K562 (cell line): Measurements from ENCODE around the gene SDCBP2. TPM values are rescaled to one million over a fixed set of nuclear protein-coding genes. Genes with fewer than 3 reads are reported as not detected.
A peak's percentile ranks its signal among the peaks of the same experiment; 100 is the strongest.

Source experiments
- ATAC-seq: fragments of 200-7000 bp; cut with Tn5 transposase; 3 replicates; pipeline ENCODE4 v1.9.1; 2020; ENCODE audit warnings: moderate library complexity
- BruUV-seq: library from RNA; stranded (reverse); fragments of 400-500 nt; replicated peaks from 2 replicates; lab custom pipeline; 2021; lab: Mats Ljungman, UMichigan
- CTCF ChIA-PET: fragments of 300-600 bp; formaldehyde crosslinking; extraction: SDS; loops from one replicate; lab custom pipeline; 2021; ENCODE audit warnings: low intra/inter-chr PET ratio; lab: Yijun Ruan, JAX
- POLR2A ChIA-PET: fragments of 300-600, 350-650 bp; sonication (Branson Sonifier 250); formaldehyde crosslinking; extraction: SDS; loops from one replicate; lab custom pipeline; 2021; ENCODE audit warnings: antibody characterized with exemption, inconsistent platforms; lab: Yijun Ruan, JAX
- DNase-seq, 4 experiments: peaks; one replicate each; pipeline versions ENCODE4 v3.0.0 to v3.0.0-alpha.2; 2011 to 2018; ENCODE audit warnings: low spot score in 3 of 4, mixed read lengths in 3 of 4; ENCODE audit errors: extremely low read depth in 1 of 4
- FAIRE-seq: peaks from 2 replicates; lab custom pipeline; 2011; peaks lifted over from hg19 to GRCh38; lab: Jason Lieb, UNC
- H2AFZ ChIP-seq: 2 replicates; pipeline ENCODE4 v1.6.0; 2011; ENCODE audit warnings: low read depth, low read length, control low read depth, inconsistent platforms
- H3K27ac ChIP-seq: fragments of 200-600 bp; 3 replicates; pipeline ENCODE4 v1.8.0; 2011; ENCODE audit warnings: low read depth, mild to moderate bottlenecking, control low read depth, inconsistent platforms, low read length, moderate library complexity, mixed read lengths; ENCODE audit errors: extremely low read depth
- H3K27me3 ChIP-seq, 2 experiments: fragments of 300-600 bp in 1 of 2; 2 replicates in 1 of 2; 3 replicates in 1 of 2; pipeline versions ENCODE4 v1.6.0 to v1.8.0; 2011; ENCODE audit warnings: inconsistent platforms in 2 of 2, low read length in 2 of 2, mild to moderate bottlenecking in 1 of 2, mixed read lengths in 1 of 2, moderate library complexity in 1 of 2; ENCODE audit not compliant: control insufficient read depth in 2 of 2, insufficient read depth in 2 of 2
- H3K36me3 ChIP-seq: fragments of 300-600 bp; 3 replicates; pipeline ENCODE4 v1.8.0; 2011; ENCODE audit warnings: mild to moderate bottlenecking, low read length, inconsistent platforms; ENCODE audit not compliant: control insufficient read depth, insufficient read depth
- H3K4me1 ChIP-seq, 2 experiments: fragments of 200-600 bp in 1 of 2; replicated peaks in 1 of 2; 2 replicates in 1 of 2; 3 replicates in 1 of 2; pipeline versions ENCODE4 v1.5.1 to v1.8.0; 2011; ENCODE audit warnings: inconsistent platforms in 2 of 2, low read length in 2 of 2, mild to moderate bottlenecking in 1 of 2, mixed read lengths in 1 of 2, moderate library complexity in 1 of 2; ENCODE audit not compliant: control insufficient read depth in 2 of 2, insufficient read depth in 2 of 2
- H3K4me2 ChIP-seq: 2 replicates; pipeline ENCODE4 v1.6.1; 2011; ENCODE audit warnings: low read length, control low read depth, inconsistent platforms, mixed read lengths; ENCODE audit not compliant: insufficient read depth
- H3K4me3 ChIP-seq: fragments of 200-600 bp; sonication (generic), shearing (Covaris generic); 2 replicates; pipeline ENCODE4 v1.5.1; 2016; ENCODE audit warnings: control low read depth, inconsistent platforms
- H3K79me2 ChIP-seq: fragments of 200-600 bp; 3 replicates; pipeline ENCODE4 v1.8.0; 2011; ENCODE audit warnings: low read length, inconsistent platforms; ENCODE audit not compliant: control insufficient read depth, insufficient read depth
- H3K9ac ChIP-seq, 2 experiments: 2 replicates each; pipeline versions ENCODE4 v1.6.0 to v1.6.1; 2011; ENCODE audit warnings: low read depth in 2 of 2, low read length in 2 of 2, control low read depth in 1 of 2, inconsistent platforms in 1 of 2, mild to moderate bottlenecking in 1 of 2, mixed read lengths in 1 of 2; ENCODE audit not compliant: insufficient read depth in 1 of 2
- H3K9me1 ChIP-seq: one replicate; pipeline ENCODE4 v1.6.0; 2011; ENCODE audit warnings: inconsistent platforms, mild to moderate bottlenecking, low read length, moderate library complexity; ENCODE audit not compliant: control insufficient read depth, insufficient read depth
- H3K9me3 ChIP-seq: replicated peaks from 2 replicates; pipeline ENCODE4 v1.5.1; 2011; ENCODE audit warnings: low read depth, low read length, inconsistent platforms; ENCODE audit not compliant: control insufficient read depth, insufficient read depth
- H4K20me1 ChIP-seq: replicated peaks from 2 replicates; pipeline ENCODE4 v1.6.1; 2011; ENCODE audit warnings: low read length, inconsistent platforms, mixed read lengths; ENCODE audit not compliant: control insufficient read depth, insufficient read depth
- ERF ChIP-seq: fragments of 450-650 bp; formaldehyde crosslinking; IDR thresholded peaks from 2 replicates; pipeline ENCODE4 v1.4.0; 2020; ENCODE audit warnings: mild to moderate bottlenecking, mixed read lengths
- FOXP1 ChIP-seq: sonication (generic); formaldehyde crosslinking; IDR thresholded peaks from 2 replicates; pipeline ENCODE4 v1.8.0; 2022; ENCODE audit warnings: mild to moderate bottlenecking, missing genetic modification reagents
- HNRNPLL ChIP-seq: fragments of 200-400 bp; formaldehyde crosslinking; IDR thresholded peaks from 2 replicates; pipeline ENCODE4 v1.6.1; 2017; ENCODE audit warnings: low read length, low read depth, mild to moderate bottlenecking; ENCODE audit not compliant: poor library complexity, severe bottlenecking
- ILF3 ChIP-seq: fragments of 450-650 bp; IDR thresholded peaks from 2 replicates; pipeline ENCODE4 v1.6.1; 2018; ENCODE audit warnings: antibody characterized with exemption, mild to moderate bottlenecking, moderate library complexity, borderline replicate concordance
- KDM1A ChIP-seq, 2 experiments: fragments of 450-650 bp; IDR thresholded peaks; 2 replicates each; pipeline ENCODE4 v1.6.1; 2016; ENCODE audit warnings: mild to moderate bottlenecking in 2 of 2
- MBD2 ChIP-seq: sonication (generic); IDR thresholded peaks from 2 replicates; pipeline ENCODE4 v1.6.1; 2016; ENCODE audit warnings: low read depth, borderline replicate concordance
- NFE2 ChIP-seq: IDR thresholded peaks from 2 replicates; pipeline ENCODE4 v1.6.1; 2014; ENCODE audit warnings: antibody characterized with exemption, low read depth
- PHF21A ChIP-seq: fragments of 450-650 bp; IDR thresholded peaks from 2 replicates; pipeline ENCODE4 v1.6.1; 2017; ENCODE audit warnings: low read depth, borderline replicate concordance
- RUNX1 ChIP-seq: sonication (generic); IDR thresholded peaks from 2 replicates; pipeline ENCODE4 v1.6.1; 2016; ENCODE audit warnings: antibody characterized with exemption, low read depth
- SIN3A ChIP-seq, 2 experiments: fragments of 150-350 bp in 1 of 2; IDR thresholded peaks; 2 replicates each; pipeline ENCODE4 v1.6.1; 2011 to 2016; ENCODE audit warnings: borderline replicate concordance in 2 of 2, low read depth in 2 of 2, low read length in 2 of 2, mild to moderate bottlenecking in 2 of 2, moderate library complexity in 2 of 2; ENCODE audit not compliant: control insufficient read depth in 1 of 2
- TGIF2 ChIP-seq: sonication (generic); formaldehyde crosslinking; IDR thresholded peaks from 2 replicates; pipeline ENCODE4 v1.8.1; 2022; ENCODE audit warnings: mild to moderate bottlenecking, missing genetic modification reagents, moderate library complexity
- ZNF584 ChIP-seq: fragments of 200-800 bp; sonication (Bioruptor generic); IDR thresholded peaks from 2 replicates; pipeline ENCODE4 v1.6.1; 2016; ENCODE audit warnings: low read depth, mild to moderate bottlenecking, missing genetic modification characterization, missing compliant biosample characterization
- ZNF764 ChIP-seq: fragments of 250-450 bp; sonication (Bioruptor Pico); IDR thresholded peaks from 2 replicates; pipeline ENCODE4 v1.4.0; 2020; ENCODE audit warnings: low read depth, mild to moderate bottlenecking, moderate library complexity
- ZSCAN32 ChIP-seq: fragments of 450-650 bp; formaldehyde crosslinking; IDR thresholded peaks from 2 replicates; pipeline ENCODE4 v1.4.0; 2020; ENCODE audit warnings: mild to moderate bottlenecking, moderate library complexity
- WGBS: fragments of 100-300 bp; shearing (Covaris generic); methylation state at CpG from one replicate; pipeline ENCODE4 v1.1.6; 2016; ENCODE audit warnings: low coverage, mixed read lengths; ENCODE audit not compliant: insufficient coverage; ENCODE audit errors: missing lambda C conversion rate; 5-methylcytosine and 5-hydroxymethylcytosine counted together
- in situ Hi-C: fragments of 300-500 bp; cut with MboI; formaldehyde crosslinking; loops from 4 replicates; pipeline ENCODE4 v1.15.0; 2018; ENCODE audit warnings: inconsistent platforms, mixed read lengths
- intact Hi-C: fragments of 100-400 bp; cut with micrococcal nuclease; formaldehyde crosslinking; loops from 2 replicates; pipeline ENCODE4 v1.14.2; 2022
- polyA plus RNA-seq, 8 experiments: library from polyadenylated mRNA; depleted of rRNA in 4 of 8; stranded (reverse) in 5 of 8; unstranded in 3 of 8; fragments of >200 nt; fragmentation: Nextera tagmentation in 2 of 8; fragmentation: Illumina TruSeq in 1 of 8; extraction: Ambion mirVana in 2 of 8; extraction: Trizol in 1 of 8; gene quantifications; 2 replicates each; pipeline versions ENCODE4 v1.2.1 to v1.2.3, GENCODE V29; 2011 to 2014; ENCODE audit warnings: inconsistent platforms in 1 of 8, missing spikeins in 1 of 8
- total RNA-seq, 7 experiments: library from RNA; depleted of rRNA in 6 of 7; stranded (reverse); fragments of >200 nt in 6 of 7; fragmentation: Illumina TruSeq in 2 of 7; extraction: Trizol in 2 of 7; gene quantifications; 2 replicates each; pipeline versions ENCODE4 v1.2.1 to v1.2.3, GENCODE V29; 2011 to 2021; ENCODE audit warnings: low replicate concordance in 1 of 7
- TF ChIP-seq, protein P1 (sequence below): fragments of 450-650 bp; formaldehyde crosslinking; IDR thresholded peaks from 2 replicates; pipeline ENCODE4 v1.4.0; 2020; ENCODE audit warnings: mild to moderate bottlenecking, mixed read lengths
- TF ChIP-seq, protein P2 (sequence below), 2 experiments: fragments of 450-650 bp; conservative IDR thresholded peaks; 2 replicates each; pipeline ENCODE4 v1.6.1; 2017; ENCODE audit warnings: mild to moderate bottlenecking in 2 of 2, moderate library complexity in 2 of 2
- TF ChIP-seq, protein P3 (sequence below), 2 experiments: fragments of 200-800 bp in 1 of 2; sonication (Bioruptor generic) in 1 of 2; sonication (generic) in 1 of 2; formaldehyde crosslinking in 1 of 2; IDR thresholded peaks in 1 of 2; conservative IDR thresholded peaks in 1 of 2; 2 replicates each; pipeline versions ENCODE4 v1.5.0 to v1.6.1; 2016 to 2020; ENCODE audit warnings: missing compliant biosample characterization in 1 of 2, missing genetic modification characterization in 1 of 2, missing genetic modification reagents in 1 of 2

The SDCBP2 gene
- total and polyA plus RNA-seq, 9 of the 15 experiments (the other 6 are each of a cell fraction or from before 2014, with no cell fraction given), result 0.06 to 1.2 (median 0.80) TPM

DNA sequence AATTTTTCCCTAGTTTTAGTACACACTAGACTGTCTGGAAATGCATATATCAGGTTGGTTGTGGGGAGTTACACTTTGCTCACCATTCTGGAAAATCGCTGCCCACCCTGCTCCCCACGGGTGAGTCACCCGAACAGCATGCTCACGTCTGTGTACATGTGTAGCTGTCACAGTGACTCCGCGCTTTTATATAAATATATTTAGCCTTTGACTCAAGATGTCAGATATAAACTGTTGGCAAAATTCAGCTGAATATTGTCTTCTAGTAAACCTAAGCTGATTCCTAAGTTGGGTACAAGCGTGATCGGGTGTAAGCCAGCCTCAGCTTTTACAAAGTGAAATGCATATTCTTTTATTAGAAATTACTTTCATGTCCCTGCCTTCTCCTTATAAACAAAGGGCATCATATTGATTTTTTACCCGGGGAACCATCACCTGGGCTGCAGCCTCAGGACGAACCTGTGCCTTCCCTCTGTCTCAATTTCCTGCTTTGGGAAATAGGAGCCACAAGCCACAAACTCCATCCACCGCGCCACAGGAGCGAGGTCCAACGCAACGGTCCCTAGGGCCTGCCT, 4.3 kb downstream of the SDCBP2 start:
- Histone ChIP-seq H3K36me3 (peaks cover 5% of the 10 kb centered on the region; the same call in 2 of the 3 replicates), H3K79me2 (peaks cover 42% of the 10 kb centered on the region), H4K20me1 (peaks cover 7% of the 10 kb centered on the region; the same call in 1 of the 2 replicates), H3K4me2 (peak overlapping the region; percentile 86), H3K9me3 (no peaks in the 10 kb centered on the region), H3K27me3 (no peaks in the 10 kb centered on the region), H2AFZ (peak overlapping the region; percentile 60), H3K4me3 (peak overlapping the region; percentile 55), H3K27ac (peak overlapping the region; percentile 61; the same call in 2 of the 3 replicates), H3K4me1 (peaks cover 20 to 35% of the 10 kb centered on the region in 2 experiments; a peak in 4 of 5 replicates), H3K9me1 (no peaks in the 10 kb centered on the region), H3K9ac (peak overlapping the region; percentile 97 to 99)
- no TSS peak for BruUV-seq
- WGBS, result 12% methylated on average over 11 of the region's 15 CpGs
- CTCF ChIA-PET, result interaction anchor here (0.6 kb wide), 1 partner anchor 173 kb away, joined by 4 read pairs; no protein-coding TSS in a partner anchor
- DNase-seq, result peak in 2 of 4 experiments; percentile 31 to 39
- in situ Hi-C loops, result no loop called here
- POLR2A ChIA-PET, result interaction anchor here (0.9 to 1.4 kb wide), 4 partner anchors 9 to 143 kb away, joined by 3 to 8 read pairs (median 3); no protein-coding TSS in a partner anchor
- intact Hi-C loops, result loop anchor here (5.0 to 10.0 kb wide), 2 partner anchors 68 to 140 kb away; partner anchors contain the start of genes FKBP1A and NSFL1C
- peak; percentile 70 for FAIRE-seq
- ATAC-seq, result no peak
- TF ChIP-seq ILF3 (no peak), FOXP1 (CRISPR knock-in tag) (0 out of 2 replicates have a peak, but pooled peaks have one; percentile 8), ZNF764 (CRISPR knock-in tag) (no peak), SIN3A (IDR thresholded peaks at IDR 0.05; ENCODE audit: borderline replicate concordance in 2 of 2, control insufficient read depth in 1 of 2, low read depth in 2 of 2, low read length in 2 of 2) (no peak), ZNF584 (CRISPR knock-in tag) (no peak), RUNX1 (no peak), TGIF2 (CRISPR knock-in tag) (no peak), PHF21A (no peak), HNRNPLL (no peak), ZSCAN32 (CRISPR knock-in tag) (no peak), NFE2 (peak; percentile 63; the same call in 1 of the 2 replicates), KDM1A (IDR thresholded peaks at IDR 0.05) (peak; percentile 18 to 55; a peak in 2 of 4 replicates), MBD2 (no peak), ERF (CRISPR knock-in tag) (no peak)
- TF ChIP-seq, protein P1, sequence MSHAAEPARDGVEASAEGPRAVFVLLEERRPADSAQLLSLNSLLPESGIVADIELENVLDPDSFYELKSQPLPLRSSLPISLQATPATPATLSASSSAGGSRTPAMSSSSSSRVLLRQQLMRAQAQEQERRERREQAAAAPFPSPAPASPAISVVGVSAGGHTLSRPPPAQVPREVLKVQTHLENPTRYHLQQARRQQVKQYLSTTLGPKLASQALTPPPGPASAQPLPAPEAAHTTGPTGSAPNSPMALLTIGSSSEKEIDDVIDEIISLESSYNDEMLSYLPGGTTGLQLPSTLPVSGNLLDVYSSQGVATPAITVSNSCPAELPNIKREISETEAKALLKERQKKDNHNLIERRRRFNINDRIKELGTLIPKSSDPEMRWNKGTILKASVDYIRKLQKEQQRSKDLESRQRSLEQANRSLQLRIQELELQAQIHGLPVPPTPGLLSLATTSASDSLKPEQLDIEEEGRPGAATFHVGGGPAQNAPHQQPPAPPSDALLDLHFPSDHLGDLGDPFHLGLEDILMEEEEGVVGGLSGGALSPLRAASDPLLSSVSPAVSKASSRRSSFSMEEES (CRISPR knock-in tag), result no peak
- TF ChIP-seq, protein P2, sequence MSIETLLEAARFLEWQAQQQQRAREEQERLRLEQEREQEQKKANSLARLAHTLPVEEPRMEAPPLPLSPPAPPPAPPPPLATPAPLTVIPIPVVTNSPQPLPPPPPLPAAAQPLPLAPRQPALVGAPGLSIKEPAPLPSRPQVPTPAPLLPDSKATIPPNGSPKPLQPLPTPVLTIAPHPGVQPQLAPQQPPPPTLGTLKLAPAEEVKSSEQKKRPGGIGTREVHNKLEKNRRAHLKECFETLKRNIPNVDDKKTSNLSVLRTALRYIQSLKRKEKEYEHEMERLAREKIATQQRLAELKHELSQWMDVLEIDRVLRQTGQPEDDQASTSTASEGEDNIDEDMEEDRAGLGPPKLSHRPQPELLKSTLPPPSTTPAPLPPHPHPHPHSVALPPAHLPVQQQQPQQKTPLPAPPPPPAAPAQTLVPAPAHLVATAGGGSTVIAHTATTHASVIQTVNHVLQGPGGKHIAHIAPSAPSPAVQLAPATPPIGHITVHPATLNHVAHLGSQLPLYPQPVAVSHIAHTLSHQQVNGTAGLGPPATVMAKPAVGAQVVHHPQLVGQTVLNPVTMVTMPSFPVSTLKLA (conservative IDR thresholded peaks at IDR 0.05), result peak in 1 of 2 experiments; percentile 19; a peak in 2 of 4 replicates
- TF ChIP-seq, protein P3, sequence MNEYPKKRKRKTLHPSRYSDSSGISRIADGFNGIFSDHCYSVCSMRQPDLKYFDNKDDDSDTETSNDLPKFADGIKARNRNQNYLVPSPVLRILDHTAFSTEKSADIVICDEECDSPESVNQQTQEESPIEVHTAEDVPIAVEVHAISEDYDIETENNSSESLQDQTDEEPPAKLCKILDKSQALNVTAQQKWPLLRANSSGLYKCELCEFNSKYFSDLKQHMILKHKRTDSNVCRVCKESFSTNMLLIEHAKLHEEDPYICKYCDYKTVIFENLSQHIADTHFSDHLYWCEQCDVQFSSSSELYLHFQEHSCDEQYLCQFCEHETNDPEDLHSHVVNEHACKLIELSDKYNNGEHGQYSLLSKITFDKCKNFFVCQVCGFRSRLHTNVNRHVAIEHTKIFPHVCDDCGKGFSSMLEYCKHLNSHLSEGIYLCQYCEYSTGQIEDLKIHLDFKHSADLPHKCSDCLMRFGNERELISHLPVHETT (CRISPR knock-in tag; conservative IDR thresholded peaks at IDR 0.05 in 1 of 2, IDR thresholded peaks at IDR 0.05 in 1 of 2), result no peak
